ENCODE data around the gene GPRIN2.

GPRIN2 gene

DNA sequence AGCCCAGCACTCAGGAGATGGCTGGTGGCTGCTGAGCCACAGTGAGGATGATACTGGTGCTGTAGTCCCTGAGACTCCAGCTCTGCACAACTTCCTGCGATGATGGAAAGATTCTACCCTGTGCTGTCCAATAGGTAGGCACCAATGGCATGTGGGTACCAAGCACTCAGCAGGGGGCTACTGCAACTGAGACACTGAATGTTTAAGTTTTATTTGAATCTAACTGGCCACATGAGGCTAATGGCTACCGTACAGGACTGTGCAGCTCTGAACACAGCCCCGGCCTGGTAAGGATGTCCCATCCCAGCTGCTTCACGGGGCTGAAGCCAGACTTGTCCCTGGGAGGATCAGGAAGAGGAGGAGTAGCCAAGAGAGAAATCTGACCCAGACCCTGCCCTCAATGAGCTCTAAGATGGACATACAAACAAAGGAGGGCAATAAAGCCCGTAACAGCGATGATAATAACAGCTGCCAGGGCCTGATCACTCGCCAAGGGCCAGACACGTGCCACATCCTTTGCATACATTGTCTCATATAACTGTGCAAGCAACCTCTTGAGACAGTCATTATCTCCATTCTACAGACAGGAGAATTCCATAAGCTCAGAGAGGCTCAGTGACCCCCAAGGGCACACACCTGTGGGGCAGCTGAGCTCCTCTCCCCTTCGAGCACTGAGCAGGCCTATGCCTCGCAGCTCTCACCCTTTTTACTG is 3.8 kb downstream of the GPRIN2 start:
- no peak for TF ChIP-seq ZNF274 (IDR thresholded peaks at IDR 0.05; ENCODE audit: low read depth, low read length)

DNA sequence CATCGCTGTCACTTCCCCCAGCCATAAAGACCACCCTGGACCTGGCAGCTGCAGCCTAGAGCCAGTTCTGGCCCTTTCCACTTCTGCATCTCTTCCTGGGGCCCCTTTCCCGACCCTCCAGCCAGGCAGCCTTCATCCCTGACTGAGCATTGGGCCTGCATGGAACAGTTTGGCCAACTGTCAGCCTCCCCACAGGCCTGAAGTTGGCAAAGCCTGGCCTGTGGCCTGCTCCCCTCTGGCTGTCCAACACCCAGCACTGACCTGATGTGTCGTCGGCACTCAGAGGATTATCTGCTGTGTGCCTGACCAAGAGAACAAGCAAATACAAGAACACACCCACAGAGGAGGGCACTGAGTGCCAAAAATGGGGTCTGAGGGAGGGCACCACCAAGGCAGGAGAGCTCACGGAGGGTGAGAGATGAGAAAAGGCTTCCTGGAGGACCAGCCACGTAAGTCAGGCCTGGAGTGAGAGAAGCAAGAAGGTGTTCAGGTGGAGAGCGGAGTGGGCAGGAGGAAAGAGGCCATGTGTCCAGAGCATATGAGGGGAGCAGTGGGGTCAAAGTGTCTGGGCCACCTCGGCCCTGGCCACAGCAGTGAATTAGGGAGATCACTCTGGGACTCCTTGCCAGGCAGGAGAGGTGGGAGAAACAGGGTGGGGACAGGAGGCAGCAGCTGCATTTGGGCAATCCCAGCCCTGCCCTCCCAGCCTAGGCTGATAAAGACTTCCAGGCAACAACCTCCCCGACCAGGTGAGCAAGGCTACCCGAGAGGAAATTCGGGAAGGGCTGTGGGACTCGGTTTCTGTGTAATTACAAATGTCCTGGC is 4.5 kb downstream of the GPRIN2 start:
- TF ChIP-seq ZNF274 (IDR thresholded peaks at IDR 0.05; ENCODE audit: low read depth, low read length) = no peak
- H3K4me3 ChIP-seq (ENCODE audit: low read length) = no peak overlapping the region

More for the DNA sequence above, 3.8 kb downstream of the GPRIN2 start:
- H3K4me3 ChIP-seq (ENCODE audit: low read length) = no peak overlapping the region

DNA sequence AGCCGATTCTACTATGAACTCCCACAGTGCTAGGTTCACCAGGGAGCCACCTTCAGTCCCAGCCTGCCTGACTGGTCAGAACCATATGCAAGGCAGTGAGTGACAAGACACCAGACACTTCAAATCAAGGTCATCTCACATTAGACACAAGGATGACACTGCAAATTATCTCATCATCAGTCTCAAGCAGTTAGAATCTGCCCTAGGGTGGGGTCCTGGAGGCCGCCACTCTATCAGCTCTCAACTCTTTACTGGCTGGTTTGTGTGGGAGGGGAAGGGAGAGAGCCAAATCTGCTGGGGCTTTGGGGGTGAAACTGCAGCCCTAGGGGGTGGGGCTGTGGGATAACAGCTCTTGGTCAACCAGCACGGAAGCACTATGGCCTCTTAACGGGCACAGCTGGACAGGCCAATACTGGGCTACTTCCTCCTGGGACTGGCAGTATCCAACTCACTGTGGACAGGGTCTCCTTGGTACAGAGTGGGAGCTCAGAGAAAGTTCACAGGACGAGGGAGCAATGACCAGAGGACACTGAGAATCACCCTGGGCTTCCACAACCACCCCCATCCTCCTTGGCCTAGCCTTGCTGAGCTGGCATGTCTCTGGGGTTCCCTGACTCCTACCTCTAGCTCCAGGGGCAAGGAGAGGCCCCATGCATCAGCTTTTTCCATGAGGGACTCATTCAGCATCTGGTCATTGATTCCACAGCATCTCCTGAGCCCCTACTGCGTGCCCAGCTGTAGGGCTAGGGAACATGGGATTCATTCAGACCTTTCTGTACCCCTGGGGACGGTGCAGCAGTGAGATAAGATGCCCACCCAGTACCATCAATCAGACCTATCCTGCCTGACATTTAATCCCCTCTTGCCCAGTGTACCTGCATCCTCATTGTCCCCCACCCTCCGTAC is 5.4 kb downstream of the GPRIN2 start:
- no peak for TF ChIP-seq ZNF274 (IDR thresholded peaks at IDR 0.05; ENCODE audit: low read depth, low read length)
- H3K4me3 ChIP-seq (ENCODE audit: low read length) = no peak overlapping the region

DNA sequence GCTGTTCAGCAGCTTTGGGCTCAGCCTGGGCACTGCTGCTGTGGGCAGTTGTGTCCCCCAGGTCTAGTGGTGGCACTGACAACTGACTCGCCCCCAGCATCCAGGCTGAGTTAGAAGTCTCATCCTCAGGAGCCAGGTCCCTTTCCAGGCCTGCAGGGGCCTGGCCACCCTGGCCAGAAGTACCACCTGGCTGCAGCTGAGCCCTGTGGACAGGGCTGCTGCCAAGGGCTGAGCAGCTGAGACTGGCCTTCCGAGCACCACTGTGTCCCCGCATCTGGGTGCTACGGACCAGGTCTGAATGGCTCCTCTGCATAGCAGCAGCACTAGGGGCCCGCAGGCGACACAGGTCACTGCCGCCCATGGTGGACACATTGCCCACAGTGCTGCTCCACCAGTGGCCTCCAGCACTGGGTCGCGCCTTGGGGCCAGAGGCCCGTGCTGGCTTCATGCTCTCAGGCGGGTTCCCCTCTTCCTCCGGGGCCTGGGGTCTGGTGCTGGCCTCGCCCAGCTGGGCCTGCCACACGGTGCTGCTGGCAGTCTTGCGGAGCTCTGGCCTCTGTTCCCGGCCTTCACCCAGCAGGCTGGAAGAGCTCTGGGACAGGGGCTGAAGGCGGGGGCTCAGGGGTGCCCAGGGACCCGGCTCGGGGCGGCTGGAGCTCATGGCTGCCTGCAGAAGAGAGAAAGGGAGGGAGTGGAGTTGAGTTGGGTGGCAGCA is 6.2 kb downstream of the GPRIN2 start:
- TF ChIP-seq ZNF274 (IDR thresholded peaks at IDR 0.05; ENCODE audit: low read depth, low read length) = no peak
- H3K4me3 ChIP-seq (ENCODE audit: low read length) = no peak overlapping the region

DNA sequence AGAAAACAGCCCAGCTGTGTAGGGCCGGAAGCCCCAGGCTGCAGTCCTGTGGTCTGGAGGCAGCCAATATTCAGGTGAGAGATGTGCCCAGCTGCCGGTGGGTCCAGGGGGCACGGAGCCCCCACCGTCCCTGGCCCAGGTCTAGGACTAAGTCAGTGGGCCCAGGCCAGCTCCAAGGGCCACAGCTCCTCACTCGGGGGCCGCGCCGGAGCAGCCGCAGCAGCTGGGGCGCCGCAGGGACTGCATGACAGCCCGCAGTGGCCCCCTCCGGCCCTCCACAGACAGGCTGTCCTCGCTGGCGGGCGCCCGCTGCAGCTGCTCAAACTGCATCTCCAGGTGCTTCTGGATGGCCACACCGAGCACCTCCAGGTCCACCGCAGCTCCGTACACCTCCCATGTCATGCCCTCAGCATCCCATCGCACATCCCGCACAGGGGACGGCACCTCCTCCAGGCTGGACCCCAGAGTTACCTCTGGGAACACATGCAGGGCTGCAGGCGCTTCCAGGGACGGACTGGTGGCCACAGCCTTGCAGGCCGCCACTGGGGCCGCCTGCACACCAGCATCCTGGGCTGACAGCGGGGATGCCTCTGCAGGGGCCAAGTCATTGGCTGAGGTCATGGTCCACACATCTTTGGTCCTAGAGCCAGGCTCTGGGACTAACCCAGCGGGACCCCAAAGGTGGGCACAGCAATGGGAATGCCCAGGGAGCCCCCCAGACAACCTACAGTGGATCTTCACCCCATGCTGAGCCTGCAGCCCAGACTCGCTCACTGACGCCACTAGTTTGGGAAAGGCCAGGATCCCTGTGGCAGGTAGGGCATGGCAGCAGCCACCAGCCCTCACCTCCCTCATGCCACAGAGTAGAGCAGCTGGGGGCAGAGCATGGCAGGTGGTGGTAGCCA is 7.0 kb downstream of the GPRIN2 start:
- no peak for TF ChIP-seq ZNF274 (IDR thresholded peaks at IDR 0.05; ENCODE audit: low read depth, low read length)
- H3K4me3 ChIP-seq (ENCODE audit: low read length) = no peak overlapping the region

DNA sequence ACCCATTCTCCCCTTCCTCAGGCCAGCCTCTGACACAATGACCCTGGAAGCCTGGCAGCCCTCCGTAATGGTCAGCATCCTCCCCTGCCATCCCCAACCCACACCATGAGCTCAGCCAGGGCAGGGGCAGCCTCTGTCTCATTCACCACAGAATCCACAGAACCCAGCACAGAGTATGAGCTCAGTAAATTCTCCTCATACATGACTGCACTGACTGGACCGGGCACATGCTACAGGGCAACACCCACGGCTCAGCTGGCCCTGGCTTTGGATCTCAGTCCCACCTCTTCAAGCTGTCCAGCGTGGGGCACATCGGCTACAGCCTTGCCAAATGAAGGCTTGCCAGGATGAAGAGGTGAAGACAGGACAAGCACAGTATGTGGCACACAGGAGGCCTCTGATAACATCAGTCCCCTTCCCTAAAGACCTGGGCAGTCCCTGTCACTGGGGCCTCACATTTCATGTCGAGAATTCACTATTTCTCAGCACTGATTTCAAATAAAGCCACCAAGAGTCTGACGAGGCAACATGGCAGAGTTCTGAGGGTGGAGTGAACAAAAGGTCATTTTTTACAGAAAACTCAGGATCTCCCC is 7.9 kb downstream of the GPRIN2 start:
- TF ChIP-seq ZNF274 (IDR thresholded peaks at IDR 0.05; ENCODE audit: low read depth, low read length) = no peak

DNA sequence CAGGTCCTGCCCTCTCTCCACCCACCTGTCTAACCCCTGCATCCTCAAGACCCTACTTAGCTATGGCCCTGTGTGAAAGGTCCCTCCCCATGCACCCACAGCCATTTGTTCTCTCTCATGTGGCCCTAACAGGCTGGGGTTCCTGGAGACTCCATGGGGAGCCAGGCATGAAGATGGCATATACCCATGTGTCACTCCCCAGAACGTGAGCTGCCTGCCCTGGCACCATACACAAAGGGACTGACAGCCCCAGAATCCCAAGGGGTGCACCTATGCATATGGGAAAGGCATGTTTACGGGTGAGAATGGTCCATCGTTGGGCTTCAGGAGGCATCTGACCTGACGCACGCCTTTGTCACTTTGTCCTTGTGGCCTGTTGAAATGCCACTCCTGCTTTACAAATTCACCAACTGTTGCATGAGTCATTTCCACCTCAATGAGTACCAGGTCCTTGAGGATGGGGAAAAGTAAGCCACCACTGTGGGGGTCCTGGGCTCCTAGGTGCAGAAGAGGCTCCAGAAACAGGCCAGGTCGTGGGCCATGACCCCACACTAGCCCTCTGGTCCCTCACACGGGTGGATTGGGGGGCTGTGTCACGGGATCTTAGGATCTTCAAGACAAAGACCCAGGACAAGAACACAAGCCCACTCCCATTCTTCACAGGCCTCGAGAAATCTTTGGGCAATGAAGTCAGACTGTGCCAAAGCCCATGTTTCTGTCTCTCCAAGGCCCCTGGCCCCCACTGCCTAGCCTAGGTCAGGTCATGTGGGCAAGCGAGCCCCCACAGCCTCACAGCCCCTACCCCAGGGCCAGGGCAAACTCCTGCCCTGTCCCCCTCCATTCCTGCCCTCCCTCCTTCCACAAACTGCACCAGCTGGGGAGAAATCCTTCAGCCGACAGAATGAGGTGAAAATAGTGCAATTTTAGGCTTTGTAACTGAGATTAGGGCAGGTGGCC is 8.6 kb downstream of the GPRIN2 start:
- H3K4me3 ChIP-seq (ENCODE audit: low read length) = no peak overlapping the region
- no peak for TF ChIP-seq ZNF274 (IDR thresholded peaks at IDR 0.05; ENCODE audit: low read depth, low read length)

More for the DNA sequence above, 7.9 kb downstream of the GPRIN2 start:
- no peak overlapping the region for H3K4me3 ChIP-seq (ENCODE audit: low read length)

DNA sequence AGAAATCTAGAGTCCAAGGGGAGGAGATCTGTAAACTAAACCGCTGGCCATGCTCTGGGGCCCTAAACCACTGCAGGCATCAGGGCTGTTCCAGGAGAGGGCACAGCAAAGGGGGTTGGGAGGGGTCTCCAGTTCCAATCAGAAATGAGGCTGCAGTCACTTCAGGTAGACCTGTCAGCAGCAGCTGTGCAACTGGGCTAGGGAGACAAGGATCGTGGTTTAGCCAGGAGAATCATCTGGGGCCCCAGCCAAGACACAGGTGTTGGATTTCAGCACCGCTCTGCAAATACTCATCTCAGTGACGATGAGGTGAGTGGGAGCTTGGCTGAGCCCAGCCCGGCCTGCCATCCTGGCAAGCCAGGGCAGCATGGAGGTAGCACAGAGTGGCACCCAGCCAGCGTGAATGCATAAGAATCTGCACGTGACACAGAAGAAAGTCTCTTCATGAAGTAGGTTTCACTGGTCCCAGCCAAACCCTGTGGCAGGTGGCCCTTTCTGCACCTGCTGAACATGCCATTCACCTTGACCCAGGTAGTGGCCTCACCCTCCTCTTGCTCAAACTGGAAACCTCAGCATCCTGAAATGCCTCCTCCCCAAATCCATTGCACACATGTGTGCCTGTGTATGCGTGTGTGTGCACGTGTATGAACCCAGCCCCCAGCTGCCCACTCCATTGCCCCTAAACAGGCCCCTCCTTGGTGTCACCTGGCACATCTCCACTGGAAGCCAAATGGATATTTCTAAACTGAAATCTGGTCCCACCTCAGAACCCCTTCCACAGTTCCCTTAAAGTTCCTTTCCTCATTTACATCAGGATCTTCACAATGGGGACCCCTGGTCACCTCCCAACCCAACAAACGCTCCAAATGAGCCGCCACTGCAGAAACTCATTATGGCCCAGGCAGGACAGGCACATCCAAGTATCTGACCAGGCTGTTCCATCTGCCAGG is 9.6 kb downstream of the GPRIN2 start:
- no peak for TF ChIP-seq ZNF274 (IDR thresholded peaks at IDR 0.05; ENCODE audit: low read depth, low read length)
- H3K4me3 ChIP-seq (ENCODE audit: low read length) = no peak overlapping the region

DNA sequence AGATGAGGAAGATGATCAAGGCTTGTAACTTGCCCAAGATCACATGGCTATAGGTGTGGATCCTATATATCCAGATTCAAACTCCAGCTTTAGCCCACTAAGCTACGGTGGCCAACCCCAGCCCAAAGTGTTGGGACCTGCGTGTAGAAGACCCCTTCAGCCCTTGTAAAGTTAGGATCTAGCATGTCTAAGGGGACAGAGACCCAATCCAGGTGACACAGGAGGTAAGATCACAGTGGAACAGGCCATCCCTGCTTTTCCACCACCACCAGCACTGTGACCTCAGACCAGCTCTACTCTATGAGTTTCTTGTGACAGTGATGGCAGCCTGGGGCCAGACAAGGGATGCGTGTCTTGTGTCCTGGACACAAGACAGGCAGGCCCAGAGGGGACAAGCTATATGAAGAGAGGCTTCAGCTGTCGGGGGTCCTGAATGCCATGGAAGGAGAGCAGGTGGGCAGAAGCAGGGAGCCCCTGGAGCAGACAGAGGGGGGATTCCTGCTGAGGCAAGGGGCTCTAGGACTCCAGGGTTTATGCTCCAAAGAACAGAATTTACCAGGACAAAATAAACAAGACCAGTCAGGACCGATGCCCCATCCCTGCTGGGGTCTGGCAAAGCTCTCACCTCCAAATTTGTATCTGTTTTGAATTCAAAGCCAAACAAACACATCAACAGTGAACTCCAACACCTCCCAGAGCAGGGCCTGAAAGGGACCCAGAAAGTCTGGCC is 10.4 kb downstream of the GPRIN2 start:
- TF ChIP-seq ZNF274 (IDR thresholded peaks at IDR 0.05; ENCODE audit: low read depth, low read length) = no peak
- no peak overlapping the region for H3K4me3 ChIP-seq (ENCODE audit: low read length)
